ENCODE measurements around the gene GFI1. TPM values are rescaled to one million over a fixed set of nuclear protein-coding genes. Genes with fewer than 3 reads are reported as not detected.
"Not testable (repeated sequence)": the region's sequence is repeated elsewhere in the genome, so short reads cannot be mapped to it uniquely, and the experiment has no call there.

The GFI1 gene
- total and polyA plus RNA-seq, 7 donors: 0.28 to 9.6 (median 0.49) TPM

GRCh38 chr1:92442351-92442750 is 44.4 kb downstream of the GFI1 start:
- TF ChIP-seq EP300 (IDR thresholded peaks at IDR 0.05) (no peak), POLR2AphosphoS5 (IDR thresholded peaks at IDR 0.05) (no peak)
- WGBS, 2 donors: 60 to 77% methylated on average over 5 of the region's 5 CpGs
- H3K27ac ChIP-seq: peak overlapping the region in 1 of 4 donors; percentile 41
- intact Hi-C loops (cut with DNase I): no loop called here
- H3K9me3 ChIP-seq: no peaks in the 10 kb centered on the region
- no peak for DNase-seq
- H3K4me3 ChIP-seq: no peak overlapping the region
- H3K36me3 ChIP-seq: no peaks in the 10 kb centered on the region
- no peaks in the 10 kb centered on the region for H3K27me3 ChIP-seq
- H3K4me1 ChIP-seq: no peaks in the 10 kb centered on the region

GRCh38 chr1:92441697-92442342 is 44.9 kb downstream of the GFI1 start:
- no peak for DNase-seq
- 30 to 69% methylated on average over 32 of the region's 32 CpGs for WGBS, 2 donors
- TF ChIP-seq EP300 (IDR thresholded peaks at IDR 0.05): no peak
- no peak for TF ChIP-seq CTCF (IDR thresholded peaks at IDR 0.05)
- no peak for TF ChIP-seq POLR2AphosphoS5 (IDR thresholded peaks at IDR 0.05)
- no peak for TF ChIP-seq POLR2A (IDR thresholded peaks at IDR 0.05)
- no peaks in the 10 kb centered on the region for H3K27me3 ChIP-seq
- peak overlapping the region in 1 of 4 donors; percentile 8 for H3K4me3 ChIP-seq
- no peaks in the 10 kb centered on the region for H3K9me3 ChIP-seq
- intact Hi-C loops (cut with DNase I): no loop called here
- no peaks in the 10 kb centered on the region for H3K4me1 ChIP-seq
- H3K27ac ChIP-seq: peak overlapping the region in 1 of 4 donors; percentile 41
- no peaks in the 10 kb centered on the region for H3K36me3 ChIP-seq

GRCh38 chr1:92441316-92441696 is 45.4 kb downstream of the GFI1 start:
- intact Hi-C loops (cut with DNase I): no loop called here

GRCh38 chr1:92439291-92439690 is 47.4 kb downstream of the GFI1 start:
- Histone ChIP-seq H3K27ac (no peak overlapping the region), H3K36me3 (no peaks in the 10 kb centered on the region), H3K9me3 (no peaks in the 10 kb centered on the region), H3K27me3 (no peaks in the 10 kb centered on the region), H3K4me1 (no peaks in the 10 kb centered on the region), H3K4me3 (no peak overlapping the region)
- 93 to 94% methylated on average over 1 of the region's 1 CpG for WGBS, 2 donors
- TF ChIP-seq CTCF (IDR thresholded peaks at IDR 0.05): no peak
- no peak for TF ChIP-seq POLR2A (IDR thresholded peaks at IDR 0.05)
- no peak for TF ChIP-seq POLR2AphosphoS5 (IDR thresholded peaks at IDR 0.05)
- no peak for TF ChIP-seq EP300 (IDR thresholded peaks at IDR 0.05)
- intact Hi-C loops (cut with DNase I): no loop called here
- DNase-seq: no peak

More at GRCh38 chr1:92441316-92441696, 45.4 kb downstream of the GFI1 start:
- Histone ChIP-seq H3K4me1 (no peaks in the 10 kb centered on the region), H3K4me3 (no peak overlapping the region), H3K27ac (no peak overlapping the region), H3K36me3 (no peaks in the 10 kb centered on the region), H3K27me3 (no peaks in the 10 kb centered on the region), H3K9me3 (no peaks in the 10 kb centered on the region)
- 96 to 97% methylated on average over 9 of the region's 9 CpGs for WGBS, 2 donors
- no peak for DNase-seq
- TF ChIP-seq CTCF (IDR thresholded peaks at IDR 0.05) (no peak), POLR2A (IDR thresholded peaks at IDR 0.05) (no peak), EP300 (IDR thresholded peaks at IDR 0.05) (no peak), POLR2AphosphoS5 (IDR thresholded peaks at IDR 0.05) (no peak)

- H3K4me3 ChIP-seq; H3K9me3 ChIP-seq; H3K36me3 ChIP-seq; H3K27me3 ChIP-seq; H3K4me1 ChIP-seq; intact Hi-C loops (cut with DNase I); DNase-seq; H3K27ac ChIP-seq: not testable (repeated sequence)
- 78 to 90% methylated on average over 1 of the region's 1 CpG for WGBS, 2 donors
Observed at GRCh38 chr1:92434572-92434971, 52.2 kb downstream of the GFI1 start.

GRCh38 chr1:92430030-92430429 is 56.7 kb downstream of the GFI1 start:
- H3K27me3 ChIP-seq: no peaks in the 10 kb centered on the region
- H3K27ac ChIP-seq: no peak overlapping the region
- H3K9me3 ChIP-seq: no peaks in the 10 kb centered on the region
- 88 to 96% methylated on average over 1 of the region's 1 CpG for WGBS, 2 donors
- DNase-seq: no peak
- H3K36me3 ChIP-seq: no peaks in the 10 kb centered on the region
- TF ChIP-seq CTCF (IDR thresholded peaks at IDR 0.05) (no peak), POLR2AphosphoS5 (IDR thresholded peaks at IDR 0.05) (no peak), POLR2A (IDR thresholded peaks at IDR 0.05) (no peak), EP300 (IDR thresholded peaks at IDR 0.05) (no peak)
- no peak overlapping the region for H3K4me3 ChIP-seq
- H3K4me1 ChIP-seq: no peaks in the 10 kb centered on the region
- intact Hi-C loops (cut with DNase I): no loop called here

Measured in sigmoid colon (tissue), 7 donors.